ENCODE measurements around the gene RFPL1.
"Not testable (repeated sequence)": the region's sequence is repeated elsewhere in the genome, so short reads cannot be mapped to it uniquely, and the experiment has no call there.

The RFPL1 gene

DNA sequence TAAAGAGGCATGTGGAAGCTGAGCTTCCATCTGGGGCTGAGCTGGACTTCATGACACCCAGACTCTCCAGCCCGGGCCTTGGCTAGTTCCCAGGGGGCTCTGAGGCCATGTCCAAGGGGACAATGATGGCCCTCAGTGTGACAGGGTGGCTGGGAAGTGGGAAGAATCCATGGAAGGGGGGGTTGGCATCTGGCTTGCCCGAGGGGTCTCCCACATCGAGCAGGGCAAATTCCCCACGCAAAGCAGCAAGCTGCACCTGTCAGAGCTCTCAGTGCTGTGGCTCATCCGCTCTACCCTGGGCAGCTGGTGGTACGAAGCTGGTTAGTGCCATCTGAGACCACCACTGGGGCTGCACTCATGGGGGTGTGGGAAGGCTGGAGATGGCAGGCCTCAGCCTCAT is 40.6 kb upstream of the RFPL1 start:
- H4K20me1 ChIP-seq (ENCODE audit: insufficient read depth, low read length, poor library complexity, severe bottlenecking), result no peaks in the 10 kb centered on the region
- H2AFZ ChIP-seq (ENCODE audit: low read length), result no peak overlapping the region
- H3K79me2 ChIP-seq (ENCODE audit: insufficient read depth, low read length), result no peaks in the 10 kb centered on the region
- H3K36me3 ChIP-seq (ENCODE audit: insufficient read depth, low read length), result no peaks in the 10 kb centered on the region
- H3K9me2 ChIP-seq (replicated peaks; ENCODE audit: low read depth, low read length), result no peaks in the 10 kb centered on the region
- no peak overlapping the region for H3K4me2 ChIP-seq (ENCODE audit: low read depth, low read length, poor library complexity, severe bottlenecking)
- H3K9ac ChIP-seq (ENCODE audit: low read depth, low read length, poor library complexity, severe bottlenecking), result no peak overlapping the region
- TF ChIP-seq, protein P1, sequence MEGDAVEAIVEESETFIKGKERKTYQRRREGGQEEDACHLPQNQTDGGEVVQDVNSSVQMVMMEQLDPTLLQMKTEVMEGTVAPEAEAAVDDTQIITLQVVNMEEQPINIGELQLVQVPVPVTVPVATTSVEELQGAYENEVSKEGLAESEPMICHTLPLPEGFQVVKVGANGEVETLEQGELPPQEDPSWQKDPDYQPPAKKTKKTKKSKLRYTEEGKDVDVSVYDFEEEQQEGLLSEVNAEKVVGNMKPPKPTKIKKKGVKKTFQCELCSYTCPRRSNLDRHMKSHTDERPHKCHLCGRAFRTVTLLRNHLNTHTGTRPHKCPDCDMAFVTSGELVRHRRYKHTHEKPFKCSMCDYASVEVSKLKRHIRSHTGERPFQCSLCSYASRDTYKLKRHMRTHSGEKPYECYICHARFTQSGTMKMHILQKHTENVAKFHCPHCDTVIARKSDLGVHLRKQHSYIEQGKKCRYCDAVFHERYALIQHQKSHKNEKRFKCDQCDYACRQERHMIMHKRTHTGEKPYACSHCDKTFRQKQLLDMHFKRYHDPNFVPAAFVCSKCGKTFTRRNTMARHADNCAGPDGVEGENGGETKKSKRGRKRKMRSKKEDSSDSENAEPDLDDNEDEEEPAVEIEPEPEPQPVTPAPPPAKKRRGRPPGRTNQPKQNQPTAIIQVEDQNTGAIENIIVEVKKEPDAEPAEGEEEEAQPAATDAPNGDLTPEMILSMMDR (conservative IDR thresholded peaks at IDR 0.05; ENCODE audit: low read length), result no peak
- no peak for TF ChIP-seq EZH2phosphoT487 (IDR thresholded peaks at IDR 0.05; ENCODE audit: borderline replicate concordance)
- no peak overlapping the region for H3K4me3 ChIP-seq (ENCODE audit: low read length, poor library complexity, severe bottlenecking)
- H3K4me1 ChIP-seq (ENCODE audit: insufficient read depth, low read length, poor library complexity, severe bottlenecking), result peaks cover 2% of the 10 kb centered on the region
- H3F3A ChIP-seq (ENCODE audit: low read depth), result no peaks in the 10 kb centered on the region
- no peaks in the 10 kb centered on the region for H3K27me3 ChIP-seq (ENCODE audit: insufficient read depth, low read length, poor library complexity, severe bottlenecking)
- H3K9me3 ChIP-seq (ENCODE audit: insufficient read depth, low read depth, low read length), result no peaks in the 10 kb centered on the region

DNA sequence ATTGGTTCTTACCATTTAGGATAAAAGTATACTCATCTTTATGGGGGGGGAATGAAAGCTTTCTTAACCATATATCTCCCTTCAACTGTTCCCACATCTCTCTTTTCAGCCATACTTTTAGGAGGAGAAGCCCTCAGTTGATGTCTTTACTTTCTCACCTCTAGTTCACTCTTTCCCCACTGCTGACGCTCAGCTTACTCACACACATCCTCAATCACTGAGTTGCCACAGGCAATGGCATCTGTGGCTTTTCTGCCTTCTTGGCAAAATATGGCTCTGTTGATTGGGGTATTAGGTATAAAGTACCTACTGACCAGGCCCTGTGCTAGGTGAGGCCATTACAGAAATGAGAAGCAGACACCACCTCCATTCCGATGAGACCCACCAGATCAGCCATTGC is 37.8 kb upstream of the RFPL1 start:
- no peaks in the 10 kb centered on the region for H3K9me2 ChIP-seq (replicated peaks; ENCODE audit: low read depth, low read length)
- no peaks in the 10 kb centered on the region for H3K79me2 ChIP-seq (ENCODE audit: insufficient read depth, low read length)
- no peak overlapping the region for H3K4me2 ChIP-seq (ENCODE audit: low read depth, low read length, poor library complexity, severe bottlenecking)
- H3K4me3 ChIP-seq (ENCODE audit: low read length, poor library complexity, severe bottlenecking), result no peak overlapping the region
- TF ChIP-seq, protein P1 (conservative IDR thresholded peaks at IDR 0.05; ENCODE audit: low read length), result no peak
- TF ChIP-seq EZH2phosphoT487 (IDR thresholded peaks at IDR 0.05; ENCODE audit: borderline replicate concordance), result no peak
- H2AFZ ChIP-seq (ENCODE audit: low read length), result no peak overlapping the region
- H3K27me3 ChIP-seq (ENCODE audit: insufficient read depth, low read length, poor library complexity, severe bottlenecking), result no peaks in the 10 kb centered on the region
- H3K4me1 ChIP-seq (ENCODE audit: insufficient read depth, low read length, poor library complexity, severe bottlenecking), result no peaks in the 10 kb centered on the region
- H4K20me1 ChIP-seq (ENCODE audit: insufficient read depth, low read length, poor library complexity, severe bottlenecking), result no peaks in the 10 kb centered on the region
- H3K36me3 ChIP-seq (ENCODE audit: insufficient read depth, low read length), result no peaks in the 10 kb centered on the region
- no peak overlapping the region for H3K9ac ChIP-seq (ENCODE audit: low read depth, low read length, poor library complexity, severe bottlenecking)
- no peaks in the 10 kb centered on the region for H3F3A ChIP-seq (ENCODE audit: low read depth)
- H3K9me3 ChIP-seq (ENCODE audit: insufficient read depth, low read depth, low read length), result no peaks in the 10 kb centered on the region

DNA sequence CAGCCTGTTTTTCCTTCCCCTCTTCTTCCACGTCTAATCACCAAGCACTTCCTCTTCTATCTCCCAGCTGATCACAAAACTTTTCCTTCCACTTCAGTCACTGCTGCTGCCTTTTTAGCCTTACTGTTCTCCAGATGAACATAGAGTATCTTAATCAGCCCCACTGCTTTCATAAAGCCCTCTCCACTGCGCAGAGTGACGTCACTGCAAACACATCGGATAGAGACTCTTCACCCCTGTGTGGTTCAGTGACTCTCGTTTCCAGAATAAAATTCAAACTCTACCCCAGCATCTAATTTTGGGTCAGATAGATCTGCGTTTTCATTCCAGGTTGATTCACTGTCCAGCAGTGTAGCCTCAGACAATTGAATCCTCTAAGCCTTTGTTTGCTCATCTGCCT is 36.8 kb upstream of the RFPL1 start:
- not testable (repeated sequence) for H3F3A ChIP-seq (ENCODE audit: low read depth); H3K4me3 ChIP-seq (ENCODE audit: low read length, poor library complexity, severe bottlenecking); H3K9me3 ChIP-seq (ENCODE audit: insufficient read depth, low read depth, low read length); H3K4me1 ChIP-seq (ENCODE audit: insufficient read depth, low read length, poor library complexity, severe bottlenecking); H3K27me3 ChIP-seq (ENCODE audit: insufficient read depth, low read length, poor library complexity, severe bottlenecking); H2AFZ ChIP-seq (ENCODE audit: low read length); H3K9ac ChIP-seq (ENCODE audit: low read depth, low read length, poor library complexity, severe bottlenecking); H3K9me2 ChIP-seq (replicated peaks; ENCODE audit: low read depth, low read length); H4K20me1 ChIP-seq (ENCODE audit: insufficient read depth, low read length, poor library complexity, severe bottlenecking); H3K36me3 ChIP-seq (ENCODE audit: insufficient read depth, low read length); H3K4me2 ChIP-seq (ENCODE audit: low read depth, low read length, poor library complexity, severe bottlenecking); H3K79me2 ChIP-seq (ENCODE audit: insufficient read depth, low read length)

DNA sequence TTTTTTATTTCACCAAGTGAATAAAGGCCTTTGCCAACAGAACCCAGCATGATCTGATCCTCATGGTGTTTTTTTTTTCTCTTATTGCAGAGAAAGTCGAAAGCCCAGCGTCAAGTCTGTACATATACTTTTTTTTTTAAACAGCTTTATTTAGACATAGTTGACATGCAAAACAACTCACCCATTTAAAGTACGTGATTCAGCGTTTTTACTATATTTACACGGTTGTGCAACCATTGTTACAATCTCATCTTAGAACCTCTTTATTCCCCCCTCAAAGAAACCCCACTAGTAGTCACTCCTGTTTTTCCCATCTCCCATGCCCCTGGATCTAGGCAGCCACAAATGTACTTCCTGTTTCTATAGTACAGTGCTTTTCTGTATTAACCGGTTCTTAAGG is 29.4 kb upstream of the RFPL1 start:
- Histone ChIP-seq H3K4me2 (ENCODE audit: low read depth, low read length, poor library complexity, severe bottlenecking) (no peak overlapping the region), H3K36me3 (ENCODE audit: insufficient read depth, low read length) (no peaks in the 10 kb centered on the region), H3K9ac (ENCODE audit: low read depth, low read length, poor library complexity, severe bottlenecking) (no peak overlapping the region), H4K20me1 (ENCODE audit: insufficient read depth, low read length, poor library complexity, severe bottlenecking) (no peaks in the 10 kb centered on the region), H3K9me2 (replicated peaks; ENCODE audit: low read depth, low read length) (no peaks in the 10 kb centered on the region), H3F3A (ENCODE audit: low read depth) (no peaks in the 10 kb centered on the region), H3K4me3 (ENCODE audit: low read length, poor library complexity, severe bottlenecking) (no peak overlapping the region), H3K4me1 (ENCODE audit: insufficient read depth, low read length, poor library complexity, severe bottlenecking) (peaks cover 6% of the 10 kb centered on the region), H2AFZ (ENCODE audit: low read length) (no peak overlapping the region), H3K27me3 (ENCODE audit: insufficient read depth, low read length, poor library complexity, severe bottlenecking) (no peaks in the 10 kb centered on the region), H3K9me3 (ENCODE audit: insufficient read depth, low read depth, low read length) (no peaks in the 10 kb centered on the region), H3K79me2 (ENCODE audit: insufficient read depth, low read length) (no peaks in the 10 kb centered on the region)
- TF ChIP-seq, protein P1 (conservative IDR thresholded peaks at IDR 0.05; ENCODE audit: low read length), result no peak
- TF ChIP-seq EZH2phosphoT487 (IDR thresholded peaks at IDR 0.05; ENCODE audit: borderline replicate concordance), result no peak

DNA sequence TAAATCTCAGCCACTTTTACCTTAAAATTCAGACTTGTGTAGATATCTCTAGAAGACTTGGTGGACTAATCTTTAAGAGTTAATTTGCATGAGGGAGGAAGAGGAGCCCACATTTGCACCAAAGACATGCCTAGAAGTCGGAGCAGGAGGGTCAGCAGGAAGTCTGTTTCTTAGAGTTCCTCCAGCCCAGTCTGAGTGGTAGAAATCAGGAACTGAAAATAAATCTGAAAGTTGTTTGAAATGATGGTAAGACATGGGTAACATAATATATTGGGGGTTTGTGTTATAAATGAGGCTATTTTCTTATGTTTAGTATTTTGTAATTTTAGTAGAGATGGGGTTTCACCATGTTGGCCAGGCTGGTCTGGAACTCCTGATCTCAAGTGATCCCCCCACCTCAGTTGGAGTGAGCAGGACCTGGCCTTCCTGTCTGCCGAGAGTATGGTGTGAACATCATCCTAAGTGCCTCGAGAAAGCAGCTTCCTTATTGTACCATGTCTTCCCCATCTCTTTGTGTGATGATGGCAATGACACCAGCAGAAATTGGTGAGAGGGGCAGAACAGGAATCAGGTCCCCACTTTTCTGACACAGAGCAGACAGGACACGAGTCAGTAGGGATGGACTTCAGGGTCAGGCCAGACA is 26.7 kb upstream of the RFPL1 start:
- H3K9ac ChIP-seq (ENCODE audit: low read depth, low read length, poor library complexity, severe bottlenecking); H2AFZ ChIP-seq (ENCODE audit: low read length); H4K20me1 ChIP-seq (ENCODE audit: insufficient read depth, low read length, poor library complexity, severe bottlenecking); H3K9me2 ChIP-seq (replicated peaks; ENCODE audit: low read depth, low read length); H3K27me3 ChIP-seq (ENCODE audit: insufficient read depth, low read length, poor library complexity, severe bottlenecking); H3F3A ChIP-seq (ENCODE audit: low read depth); H3K4me3 ChIP-seq (ENCODE audit: low read length, poor library complexity, severe bottlenecking); H3K4me2 ChIP-seq (ENCODE audit: low read depth, low read length, poor library complexity, severe bottlenecking); H3K9me3 ChIP-seq (ENCODE audit: insufficient read depth, low read depth, low read length); H3K79me2 ChIP-seq (ENCODE audit: insufficient read depth, low read length); H3K36me3 ChIP-seq (ENCODE audit: insufficient read depth, low read length): not testable (repeated sequence)
- peaks cover 18% of the 10 kb centered on the region for H3K4me1 ChIP-seq (ENCODE audit: insufficient read depth, low read length, poor library complexity, severe bottlenecking)
